DOHH2 (cell line): ENCODE results near the gene INHBB.

Experiments
- EZH2phosphoT487 ChIP-seq: fragments of 200-600 bp; sonication (generic); IDR thresholded peaks from 2 replicates; pipeline ENCODE4 v1.6.1; 2017; ENCODE audit warnings: borderline replicate concordance, mild to moderate bottlenecking, antibody characterized with exemption, low read length, moderate library complexity, mixed read lengths
- TF ChIP-seq, protein P1 (sequence below): fragments of 200-600 bp; sonication (generic); IDR thresholded peaks from one replicate; pipeline ENCODE4 v1.5.1; 2014; ENCODE audit warnings: antibody characterized with exemption, mild to moderate bottlenecking, low read depth, low read length; ENCODE audit not compliant: poor library complexity, severe bottlenecking

DNA sequence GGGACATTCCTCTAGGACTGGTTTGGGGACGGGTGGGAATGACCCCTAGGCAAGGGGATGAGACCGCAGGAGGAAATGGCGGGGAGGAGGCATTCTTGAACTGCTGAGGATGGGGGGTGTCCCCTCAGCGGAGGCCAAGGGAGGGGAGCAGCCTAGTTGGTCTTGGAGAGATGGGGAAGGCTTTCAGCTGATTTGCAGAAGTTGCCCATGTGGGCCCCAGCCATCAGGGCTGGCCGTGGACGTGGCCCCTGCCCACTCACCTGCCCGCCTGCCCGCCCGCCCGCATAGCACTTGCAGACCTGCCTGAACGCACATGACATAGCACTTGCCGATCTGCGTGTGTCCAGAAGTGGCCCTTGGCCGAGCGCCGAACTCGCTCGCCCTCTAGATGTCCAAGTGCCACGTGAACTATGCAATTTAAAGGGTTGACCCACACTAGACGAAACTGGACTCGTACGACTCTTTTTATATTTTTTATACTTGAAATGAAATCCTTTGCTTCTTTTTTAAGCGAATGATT, 4.9 kb downstream of the INHBB start:
- TF ChIP-seq, protein P1, sequence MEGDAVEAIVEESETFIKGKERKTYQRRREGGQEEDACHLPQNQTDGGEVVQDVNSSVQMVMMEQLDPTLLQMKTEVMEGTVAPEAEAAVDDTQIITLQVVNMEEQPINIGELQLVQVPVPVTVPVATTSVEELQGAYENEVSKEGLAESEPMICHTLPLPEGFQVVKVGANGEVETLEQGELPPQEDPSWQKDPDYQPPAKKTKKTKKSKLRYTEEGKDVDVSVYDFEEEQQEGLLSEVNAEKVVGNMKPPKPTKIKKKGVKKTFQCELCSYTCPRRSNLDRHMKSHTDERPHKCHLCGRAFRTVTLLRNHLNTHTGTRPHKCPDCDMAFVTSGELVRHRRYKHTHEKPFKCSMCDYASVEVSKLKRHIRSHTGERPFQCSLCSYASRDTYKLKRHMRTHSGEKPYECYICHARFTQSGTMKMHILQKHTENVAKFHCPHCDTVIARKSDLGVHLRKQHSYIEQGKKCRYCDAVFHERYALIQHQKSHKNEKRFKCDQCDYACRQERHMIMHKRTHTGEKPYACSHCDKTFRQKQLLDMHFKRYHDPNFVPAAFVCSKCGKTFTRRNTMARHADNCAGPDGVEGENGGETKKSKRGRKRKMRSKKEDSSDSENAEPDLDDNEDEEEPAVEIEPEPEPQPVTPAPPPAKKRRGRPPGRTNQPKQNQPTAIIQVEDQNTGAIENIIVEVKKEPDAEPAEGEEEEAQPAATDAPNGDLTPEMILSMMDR, result no peak
- no peak for TF ChIP-seq EZH2phosphoT487
